Omental fat pad (tissue), 4 donors: ENCODE data around the gene KIRREL3. TPM values are rescaled to one million over a fixed set of nuclear protein-coding genes. Genes with fewer than 3 reads are reported as not detected.

Source experiments
- ATAC-seq: fragments of 150-250 bp; one replicate; pipeline ENCODE4 v1.9.1; 2016; ENCODE audit warnings: mild to moderate bottlenecking, moderate library complexity; ENCODE audit not compliant: low FRiP score
- DNase-seq: peaks from one replicate; pipeline ENCODE4 v3.0.0-alpha.2; 2019; ENCODE audit warnings: low spot score
- total RNA-seq, 4 donors: library from RNA; depleted of rRNA; stranded (reverse); fragments of >200 nt; gene quantifications; one replicate each; pipeline ENCODE4 v1.1.0, GENCODE V29; 2016
- TF ChIP-seq, protein P1 (sequence below), 3 donors: fragments of 450-650 bp; IDR thresholded peaks; one replicate each; pipeline ENCODE4 v1.5.1; 2016 to 2017; ENCODE audit warnings: antibody characterized with exemption in 3 of 3, mild to moderate bottlenecking in 3 of 3, moderate library complexity in 2 of 3

KIRREL3 gene
- total RNA-seq, 4 donors from 2014 or later: 0.09 to 0.60 TPM; not detected in 2

DNA sequence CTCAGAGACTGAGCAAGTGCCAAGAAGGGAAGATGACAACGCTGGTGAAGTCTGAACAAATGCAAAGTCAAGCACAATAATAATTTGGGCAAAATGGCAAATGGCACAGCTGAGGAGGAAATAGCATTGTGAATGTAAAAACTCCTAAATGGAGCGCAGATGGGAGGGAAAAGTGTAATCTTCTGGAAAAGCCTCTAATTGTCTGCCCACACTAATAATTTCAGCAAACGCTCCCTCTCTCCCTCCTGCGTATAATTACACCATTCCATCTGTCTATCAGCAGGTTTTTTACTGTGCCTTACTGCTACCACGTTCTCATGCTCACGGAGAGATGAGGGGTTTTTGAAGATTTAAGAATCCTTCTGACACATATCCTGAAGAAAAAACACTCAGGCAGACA, 302.6 kb downstream of the KIRREL3 start:
- DNase-seq (no peak), ATAC-seq (no peak)
- TF ChIP-seq, protein P1, sequence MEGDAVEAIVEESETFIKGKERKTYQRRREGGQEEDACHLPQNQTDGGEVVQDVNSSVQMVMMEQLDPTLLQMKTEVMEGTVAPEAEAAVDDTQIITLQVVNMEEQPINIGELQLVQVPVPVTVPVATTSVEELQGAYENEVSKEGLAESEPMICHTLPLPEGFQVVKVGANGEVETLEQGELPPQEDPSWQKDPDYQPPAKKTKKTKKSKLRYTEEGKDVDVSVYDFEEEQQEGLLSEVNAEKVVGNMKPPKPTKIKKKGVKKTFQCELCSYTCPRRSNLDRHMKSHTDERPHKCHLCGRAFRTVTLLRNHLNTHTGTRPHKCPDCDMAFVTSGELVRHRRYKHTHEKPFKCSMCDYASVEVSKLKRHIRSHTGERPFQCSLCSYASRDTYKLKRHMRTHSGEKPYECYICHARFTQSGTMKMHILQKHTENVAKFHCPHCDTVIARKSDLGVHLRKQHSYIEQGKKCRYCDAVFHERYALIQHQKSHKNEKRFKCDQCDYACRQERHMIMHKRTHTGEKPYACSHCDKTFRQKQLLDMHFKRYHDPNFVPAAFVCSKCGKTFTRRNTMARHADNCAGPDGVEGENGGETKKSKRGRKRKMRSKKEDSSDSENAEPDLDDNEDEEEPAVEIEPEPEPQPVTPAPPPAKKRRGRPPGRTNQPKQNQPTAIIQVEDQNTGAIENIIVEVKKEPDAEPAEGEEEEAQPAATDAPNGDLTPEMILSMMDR (IDR thresholded peaks at IDR 0.05): no peak

DNA sequence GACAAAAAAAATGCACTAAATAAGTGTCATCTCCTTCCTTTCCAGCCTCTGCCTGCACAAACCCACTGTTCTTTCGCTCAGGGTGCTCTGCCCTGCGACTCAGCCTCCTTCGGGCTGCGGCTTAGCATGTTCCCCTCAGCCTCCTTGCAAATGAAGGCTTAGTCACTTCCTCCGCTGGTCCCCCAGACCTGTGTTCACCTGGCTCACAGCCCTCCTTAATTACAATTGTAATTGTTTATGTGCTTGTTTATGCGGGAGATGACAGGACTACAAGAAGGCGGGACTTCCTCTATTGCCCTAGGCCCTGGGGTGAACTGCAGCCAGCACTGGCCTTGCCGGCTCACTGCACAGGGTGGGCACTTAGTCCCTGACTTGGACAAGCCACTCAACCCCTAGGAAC, 303.6 kb downstream of the KIRREL3 start:
- TF ChIP-seq, protein P1 (IDR thresholded peaks at IDR 0.05): no peak

DNA sequence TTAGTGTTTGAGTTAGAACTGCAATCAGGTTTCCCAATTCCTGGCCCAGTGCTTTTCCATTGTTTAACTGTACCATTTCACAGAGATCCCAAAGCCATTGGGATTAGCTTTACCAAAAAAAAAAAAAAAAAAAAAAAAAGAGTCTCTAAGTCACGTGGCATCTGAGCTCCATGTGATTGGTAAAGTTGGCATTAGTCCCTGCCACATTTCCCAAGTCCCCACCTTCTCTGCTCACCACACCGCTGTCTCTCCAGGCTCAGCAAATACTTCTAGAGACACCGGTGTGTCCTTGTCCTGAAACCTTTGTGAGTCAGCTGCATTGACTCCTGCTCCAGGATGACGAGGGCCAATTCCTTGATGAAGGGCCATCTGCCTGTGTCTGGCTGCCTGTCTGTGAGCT, 305.3 kb downstream of the KIRREL3 start:
- TF ChIP-seq, protein P1 (IDR thresholded peaks at IDR 0.05): no peak
- DNase-seq (no peak), ATAC-seq (no peak)

More for the DNA sequence above, 303.6 kb downstream of the KIRREL3 start:
- DNase-seq: no peak
- ATAC-seq: no peak

DNA sequence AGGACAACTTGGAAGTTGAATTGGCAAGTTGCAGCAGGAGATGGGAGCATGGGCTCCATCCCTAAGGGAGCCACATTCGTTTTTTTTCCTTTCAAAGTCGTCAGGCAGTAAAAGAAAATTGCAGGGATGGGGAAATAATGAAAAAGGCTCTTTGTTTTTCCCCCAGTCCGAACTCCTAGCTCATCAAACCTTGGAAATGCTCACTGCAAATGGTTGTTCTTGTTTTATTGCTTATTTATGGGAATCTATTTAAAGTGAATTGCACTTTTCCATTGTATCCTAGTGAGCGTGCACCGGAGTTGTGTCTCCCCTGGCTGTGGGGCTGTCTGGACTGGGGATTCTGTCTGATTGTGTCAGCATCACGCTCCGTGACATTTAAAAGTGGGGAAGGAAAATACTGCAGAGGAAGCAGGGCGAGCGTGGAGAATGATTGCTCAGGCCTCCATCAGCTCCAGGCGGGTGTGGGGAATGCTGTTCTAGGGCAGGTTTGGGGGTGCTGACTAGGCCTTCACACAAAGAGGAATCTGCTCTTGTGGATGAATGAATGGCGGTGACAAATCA, 306.4 kb downstream of the KIRREL3 start:
- TF ChIP-seq, protein P1 (IDR thresholded peaks at IDR 0.05): no peak
- ATAC-seq (no peak), DNase-seq (no peak)

DNA sequence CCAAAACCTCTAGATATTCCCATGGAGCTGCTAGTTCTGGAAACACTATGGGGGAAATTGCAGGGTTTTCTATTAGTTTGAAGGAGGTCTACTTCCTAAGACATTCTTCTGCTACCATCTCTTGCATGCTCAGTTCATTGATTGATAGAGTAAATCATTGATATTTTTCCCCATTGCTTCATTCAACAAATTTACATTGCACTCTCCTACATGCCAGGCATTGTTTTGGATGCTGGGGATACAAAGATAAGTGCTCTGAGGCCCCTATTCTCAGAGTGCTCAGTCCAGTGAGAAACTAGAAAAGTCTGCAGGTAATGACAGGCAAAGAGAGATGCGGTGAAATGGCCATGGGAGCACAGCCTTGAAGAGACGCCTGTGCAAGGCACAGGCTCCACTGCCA, 313.1 kb downstream of the KIRREL3 start:
- ATAC-seq (no peak), DNase-seq (no peak)
- TF ChIP-seq, protein P1 (IDR thresholded peaks at IDR 0.05): no peak

DNA sequence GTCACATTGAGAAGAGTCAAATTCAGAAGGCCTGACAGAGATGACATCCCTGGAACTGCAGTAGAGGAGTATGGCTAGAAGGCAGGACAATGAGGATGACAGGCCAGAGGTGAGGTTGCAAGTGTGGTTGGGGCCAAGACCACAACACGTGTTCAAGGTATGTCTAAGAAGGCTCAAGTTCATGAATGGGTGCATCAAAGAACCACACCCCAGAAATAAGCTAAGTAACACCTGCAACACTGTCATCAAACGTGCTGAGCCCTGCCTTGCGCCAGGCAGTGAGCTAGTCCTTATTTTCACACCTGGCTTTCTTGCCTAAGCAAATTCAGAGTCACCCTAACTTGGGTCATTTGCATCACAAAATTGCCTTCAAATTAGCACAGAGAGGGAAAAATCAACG, 313.6 kb downstream of the KIRREL3 start:
- ATAC-seq (no peak), DNase-seq (no peak)
- TF ChIP-seq, protein P1 (IDR thresholded peaks at IDR 0.05): no peak
